Measurements from ENCODE around the gene TLE1. TPM values are rescaled to one million over a fixed set of nuclear protein-coding genes. Genes with fewer than 3 reads are reported as not detected.
A peak's percentile ranks its signal among the peaks of the same experiment; 100 is the strongest.

The TLE1 gene
- total and polyA plus RNA-seq, 10 of the 15 experiments (the other 5 are each of a cell fraction or from before 2014, with no cell fraction given): 0.04 to 0.23 (median 0.10) TPM; not detected in 6

GRCh38 chr9:81690251-81690851 is 1.0 kb upstream of the TLE1 start:
- ATAC-seq (no peak), FAIRE-seq (no peak), DNase-seq (ENCODE audit: low read depth, low spot score) (no peak)
- Histone ChIP-seq H3K36me3 (ENCODE audit: control insufficient read depth in 2 of 2, insufficient read depth in 2 of 2, low read length in 1 of 2) (no peaks in the 10 kb centered on the region), H3K9ac (ENCODE audit: control insufficient read depth, insufficient read depth, low read length) (no peak overlapping the region), H3K79me2 (ENCODE audit: control insufficient read depth, insufficient read depth, low read length) (no peaks in the 10 kb centered on the region), H2AFZ (ENCODE audit: control insufficient read depth, low read depth, low read length) (no peak overlapping the region), H3K9me3 (replicated peaks; ENCODE audit: control insufficient read depth, insufficient read depth, low read length) (no peaks in the 10 kb centered on the region; the same call in 2 of the 3 replicates), H3K4me1 (ENCODE audit: control insufficient read depth, insufficient read depth, low read length) (no peaks in the 10 kb centered on the region), H3K4me2 (ENCODE audit: control insufficient read depth, insufficient read depth) (peak overlapping the region; percentile 48; the same call in 1 of the 2 replicates), H3K4me3 (no peak overlapping the region), H3K27me3 (replicated peaks in 1 of 2; ENCODE audit: control insufficient read depth in 2 of 2, insufficient read depth in 2 of 2, low read length in 1 of 2) (no peaks in the 10 kb centered on the region; a peak in 3 of 4 replicates), H4K20me1 (ENCODE audit: control insufficient read depth, insufficient read depth) (no peaks in the 10 kb centered on the region), H3K27ac (ENCODE audit: control insufficient read depth, insufficient read depth) (no peak overlapping the region)
- ChIA-PET SMC1A (ENCODE audit: uncharacterized antibody, unreplicated experiment) (no interaction called here), POLR2A (no interaction called here), CTCF (no interaction called here), RAD21 (ENCODE audit: unreplicated experiment) (no interaction called here)
- 59% methylated on average over 18 of the region's 23 CpGs for WGBS (ENCODE audit: insufficient coverage, insufficient replicate concordance, low lambda C conversion rate, missing lambda C conversion rate)
- in situ Hi-C loops (cut with MboI): no loop called here
- intact Hi-C loops (cut with micrococcal nuclease; ENCODE audit: unreplicated experiment): no loop called here
- no TSS peak for BruUV-seq (replicated peaks)
- TF ChIP-seq MYC (IDR thresholded peaks at IDR 0.05; ENCODE audit: insufficient read depth, insufficient read length, insufficient replicate concordance, low read length, severe bottlenecking): no peak
- TF ChIP-seq, protein P1, sequence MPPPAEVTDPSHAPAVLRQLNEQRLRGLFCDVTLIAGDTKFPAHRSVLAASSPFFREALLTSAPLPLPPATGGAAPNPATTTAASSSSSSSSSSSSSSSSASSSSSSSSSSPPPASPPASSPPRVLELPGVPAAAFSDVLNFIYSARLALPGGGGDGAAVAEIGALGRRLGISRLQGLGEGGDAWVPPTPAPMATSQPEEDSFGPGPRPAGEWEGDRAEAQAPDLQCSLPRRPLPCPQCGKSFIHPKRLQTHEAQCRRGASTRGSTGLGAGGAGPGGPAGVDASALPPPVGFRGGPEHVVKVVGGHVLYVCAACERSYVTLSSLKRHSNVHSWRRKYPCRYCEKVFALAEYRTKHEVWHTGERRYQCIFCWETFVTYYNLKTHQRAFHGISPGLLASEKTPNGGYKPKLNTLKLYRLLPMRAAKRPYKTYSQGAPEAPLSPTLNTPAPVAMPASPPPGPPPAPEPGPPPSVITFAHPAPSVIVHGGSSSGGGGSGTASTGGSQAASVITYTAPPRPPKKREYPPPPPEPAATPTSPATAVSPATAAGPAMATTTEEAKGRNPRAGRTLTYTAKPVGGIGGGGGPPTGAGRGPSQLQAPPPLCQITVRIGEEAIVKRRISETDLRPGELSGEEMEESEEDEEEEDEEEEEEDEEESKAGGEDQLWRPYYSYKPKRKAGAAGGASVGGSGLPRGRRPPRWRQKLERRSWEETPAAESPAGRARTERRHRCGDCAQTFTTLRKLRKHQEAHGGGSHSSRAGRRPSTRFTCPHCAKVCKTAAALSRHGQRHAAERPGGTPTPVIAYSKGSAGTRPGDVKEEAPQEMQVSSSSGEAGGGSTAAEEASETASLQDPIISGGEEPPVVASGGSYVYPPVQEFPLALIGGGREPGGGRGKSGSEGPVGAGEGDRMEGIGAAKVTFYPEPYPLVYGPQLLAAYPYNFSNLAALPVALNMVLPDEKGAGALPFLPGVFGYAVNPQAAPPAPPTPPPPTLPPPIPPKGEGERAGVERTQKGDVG (CRISPR knock-in tag; IDR thresholded peaks at IDR 0.05): no peak
- TF ChIP-seq, protein P2, sequence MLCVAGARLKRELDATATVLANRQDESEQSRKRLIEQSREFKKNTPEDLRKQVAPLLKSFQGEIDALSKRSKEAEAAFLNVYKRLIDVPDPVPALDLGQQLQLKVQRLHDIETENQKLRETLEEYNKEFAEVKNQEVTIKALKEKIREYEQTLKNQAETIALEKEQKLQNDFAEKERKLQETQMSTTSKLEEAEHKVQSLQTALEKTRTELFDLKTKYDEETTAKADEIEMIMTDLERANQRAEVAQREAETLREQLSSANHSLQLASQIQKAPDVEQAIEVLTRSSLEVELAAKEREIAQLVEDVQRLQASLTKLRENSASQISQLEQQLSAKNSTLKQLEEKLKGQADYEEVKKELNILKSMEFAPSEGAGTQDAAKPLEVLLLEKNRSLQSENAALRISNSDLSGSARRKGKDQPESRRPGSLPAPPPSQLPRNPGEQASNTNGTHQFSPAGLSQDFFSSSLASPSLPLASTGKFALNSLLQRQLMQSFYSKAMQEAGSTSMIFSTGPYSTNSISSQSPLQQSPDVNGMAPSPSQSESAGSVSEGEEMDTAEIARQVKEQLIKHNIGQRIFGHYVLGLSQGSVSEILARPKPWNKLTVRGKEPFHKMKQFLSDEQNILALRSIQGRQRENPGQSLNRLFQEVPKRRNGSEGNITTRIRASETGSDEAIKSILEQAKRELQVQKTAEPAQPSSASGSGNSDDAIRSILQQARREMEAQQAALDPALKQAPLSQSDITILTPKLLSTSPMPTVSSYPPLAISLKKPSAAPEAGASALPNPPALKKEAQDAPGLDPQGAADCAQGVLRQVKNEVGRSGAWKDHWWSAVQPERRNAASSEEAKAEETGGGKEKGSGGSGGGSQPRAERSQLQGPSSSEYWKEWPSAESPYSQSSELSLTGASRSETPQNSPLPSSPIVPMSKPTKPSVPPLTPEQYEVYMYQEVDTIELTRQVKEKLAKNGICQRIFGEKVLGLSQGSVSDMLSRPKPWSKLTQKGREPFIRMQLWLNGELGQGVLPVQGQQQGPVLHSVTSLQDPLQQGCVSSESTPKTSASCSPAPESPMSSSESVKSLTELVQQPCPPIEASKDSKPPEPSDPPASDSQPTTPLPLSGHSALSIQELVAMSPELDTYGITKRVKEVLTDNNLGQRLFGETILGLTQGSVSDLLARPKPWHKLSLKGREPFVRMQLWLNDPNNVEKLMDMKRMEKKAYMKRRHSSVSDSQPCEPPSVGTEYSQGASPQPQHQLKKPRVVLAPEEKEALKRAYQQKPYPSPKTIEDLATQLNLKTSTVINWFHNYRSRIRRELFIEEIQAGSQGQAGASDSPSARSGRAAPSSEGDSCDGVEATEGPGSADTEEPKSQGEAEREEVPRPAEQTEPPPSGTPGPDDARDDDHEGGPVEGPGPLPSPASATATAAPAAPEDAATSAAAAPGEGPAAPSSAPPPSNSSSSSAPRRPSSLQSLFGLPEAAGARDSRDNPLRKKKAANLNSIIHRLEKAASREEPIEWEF (IDR thresholded peaks at IDR 0.05; ENCODE audit: insufficient replicate concordance, low read depth, low read length): no peak
- TF ChIP-seq SMAD1 (IDR thresholded peaks at IDR 0.05; ENCODE audit: low read depth, partially characterized antibody): no peak
- TF ChIP-seq ZNF622 (IDR thresholded peaks at IDR 0.05): no peak
- TF ChIP-seq SKIL (IDR thresholded peaks at IDR 0.05; ENCODE audit: low read depth, poor library complexity, severe bottlenecking): no peak
- no peak for TF ChIP-seq NFYA (IDR thresholded peaks at IDR 0.05; ENCODE audit: borderline replicate concordance, low read depth, low read length)
- TF ChIP-seq BMI1 (IDR thresholded peaks at IDR 0.05; ENCODE audit: borderline replicate concordance): no peak
- TF ChIP-seq NFIC (IDR thresholded peaks at IDR 0.05; ENCODE audit: low read depth, low read length): no peak
- TF ChIP-seq ETV6 (conservative IDR thresholded peaks at IDR 0.05 in 1 of 2, IDR thresholded peaks at IDR 0.05 in 1 of 2; ENCODE audit: borderline replicate concordance in 1 of 2, low read depth in 1 of 2): no peak
- no peak for TF ChIP-seq SUZ12 (IDR thresholded peaks at IDR 0.05; ENCODE audit: unreplicated experiment)
- TF ChIP-seq ZNF274 (IDR thresholded peaks at IDR 0.05; ENCODE audit: insufficient read depth, insufficient read length): no peak

All from GM12878 (cell line).